GM12873 (cell line): Measurements from ENCODE around the gene KRTAP20-1.

Experiments used
- CTCF ChIP-seq: IDR thresholded peaks from 2 replicates; pipeline ENCODE4 v1.5.1; 2012; ENCODE audit warnings: low read depth, mild to moderate bottlenecking, moderate library complexity, low read length, control low read depth; ENCODE audit not compliant: insufficient read depth; ENCODE audit errors: missing control alignments

KRTAP20-1 gene

GRCh38 chr21:30616125-30616524 is at the start of gene KRTAP20-1:
KRTAP20-1 (plus strand) TSS chr21:30616425; CDS start chr21:30616455, 30 bp downstream.
- TF ChIP-seq CTCF = no peak

- no peak for TF ChIP-seq CTCF
Measured at GRCh38 chr21:30567617-30568016, 48.6 kb upstream of the KRTAP20-1 start.

- no peak for TF ChIP-seq CTCF
Measured at GRCh38 chr21:30577766-30578165, 38.5 kb upstream of the KRTAP20-1 start.

- no peak for TF ChIP-seq CTCF
Measured at GRCh38 chr21:30579346-30579745, 36.9 kb upstream of the KRTAP20-1 start.

GRCh38 chr21:30580132-30580531 is 36.1 kb upstream of the KRTAP20-1 start:
- no peak for TF ChIP-seq CTCF

- TF ChIP-seq CTCF = no peak
Measured at GRCh38 chr21:30582870-30583269, 33.4 kb upstream of the KRTAP20-1 start.

- TF ChIP-seq CTCF = no peak
Measured at GRCh38 chr21:30590297-30590696, 25.9 kb upstream of the KRTAP20-1 start, which contains the start of gene KRTAP22-2. KRTAP22-2 (minus strand) TSS chr21:30590397.
